ENCODE data around the gene GAPDHS.

- TF ChIP-seq CTCF (IDR thresholded peaks at IDR 0.05) (no peak), POLR2A (IDR thresholded peaks at IDR 0.05) (no peak)
Observed at GRCh38 chr19:35554076-35554475, 20.8 kb downstream of the GAPDHS start.

Measured in body of pancreas (tissue), 4 donors.